Measurements from ENCODE around the gene CZIB.
A peak's percentile ranks its signal among the peaks of the same experiment; 100 is the strongest.
"Not testable (repeated sequence)": the region's sequence is repeated elsewhere in the genome, so short reads cannot be mapped to it uniquely, and the experiment has no call there.

The CZIB gene

GRCh38 chr1:53187401-53187800 lies 33.0 kb downstream of the CZIB start:
- DNase-seq: no peak

GRCh38 chr1:53186533-53186932 lies 33.9 kb downstream of the CZIB start:
- DNase-seq: no peak

DNA sequence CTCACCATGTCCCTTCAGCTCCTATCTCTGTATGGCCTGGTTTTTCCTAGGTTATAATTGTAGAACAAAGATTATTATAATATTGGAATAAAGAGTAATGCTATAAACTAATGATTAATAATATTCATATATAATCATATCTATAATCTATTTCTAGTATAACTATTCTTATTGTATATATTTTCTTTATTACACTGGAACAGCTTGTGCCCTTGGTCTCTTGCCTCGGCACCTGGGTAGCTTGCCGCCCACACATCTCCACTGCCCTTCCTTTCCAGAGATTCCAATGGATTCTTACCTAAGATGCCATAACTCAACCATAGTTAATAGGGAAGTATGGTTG lies 34.5 kb downstream of the CZIB start:
- not testable (repeated sequence) for DNase-seq

DNA sequence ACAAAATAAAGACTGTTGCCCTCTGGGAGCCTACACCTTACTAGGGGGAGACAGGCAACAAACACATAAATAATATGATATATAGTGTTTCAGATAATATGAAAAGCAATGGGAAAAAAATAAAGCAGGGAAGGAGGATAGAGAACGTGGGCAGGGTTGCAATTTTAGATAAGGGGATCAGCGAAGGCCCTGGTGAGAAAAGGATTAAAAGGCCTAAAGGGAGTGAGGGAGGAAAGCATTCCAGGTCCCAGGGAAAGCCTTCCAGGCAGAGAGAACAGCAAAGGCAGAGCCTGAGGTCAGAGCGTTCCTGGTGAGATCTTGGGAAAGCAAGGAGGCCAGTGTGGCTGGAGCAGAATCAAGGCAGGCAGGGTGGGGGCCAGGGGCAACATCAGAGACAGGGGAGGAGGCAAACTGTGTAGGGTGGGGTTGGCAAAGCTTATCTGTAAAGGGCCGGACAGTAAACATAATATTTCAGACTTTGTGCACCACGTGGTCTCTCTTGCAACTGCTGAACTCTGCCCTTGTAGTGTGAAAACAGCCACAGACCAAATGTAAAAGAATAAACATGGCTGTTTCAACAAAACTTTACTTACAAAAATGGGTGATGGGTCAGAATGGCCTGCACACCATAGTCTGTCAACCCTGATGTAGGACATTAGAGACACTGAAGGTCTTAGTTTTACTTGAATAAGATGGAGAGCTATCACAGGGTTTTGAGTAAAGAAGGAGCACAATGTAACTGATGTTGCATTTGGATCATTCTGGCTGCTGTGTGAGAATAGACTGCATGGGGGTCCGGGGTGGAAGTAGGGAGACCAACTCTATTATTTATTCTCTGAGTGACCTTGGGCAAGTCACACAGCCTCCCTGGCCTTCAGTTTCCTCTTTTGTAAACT lies 37.1 kb downstream of the CZIB start:
- no peak for DNase-seq

DNA sequence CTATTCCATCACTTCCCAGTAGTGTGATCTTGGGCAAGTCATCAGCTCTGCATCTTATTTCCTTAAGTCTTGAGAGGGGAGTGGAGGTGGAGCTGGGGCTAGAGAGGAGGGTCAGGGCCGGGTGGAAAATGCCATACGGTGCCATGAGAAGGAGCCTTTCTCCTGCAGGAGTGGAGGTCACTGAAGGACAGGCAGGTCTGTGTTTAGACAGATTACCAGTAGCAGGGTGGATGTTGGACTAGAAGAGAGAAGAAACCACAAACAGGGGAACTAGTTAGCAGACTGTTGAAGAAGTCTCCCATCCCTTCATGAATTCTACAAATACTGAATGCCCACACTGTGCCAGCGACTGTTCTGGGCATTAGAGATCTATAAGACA lies 37.7 kb downstream of the CZIB start:
- DNase-seq: no peak

GRCh38 chr1:53182111-53182593 lies 38.3 kb downstream of the CZIB start:
- DNase-seq: peak; percentile 55

DNA sequence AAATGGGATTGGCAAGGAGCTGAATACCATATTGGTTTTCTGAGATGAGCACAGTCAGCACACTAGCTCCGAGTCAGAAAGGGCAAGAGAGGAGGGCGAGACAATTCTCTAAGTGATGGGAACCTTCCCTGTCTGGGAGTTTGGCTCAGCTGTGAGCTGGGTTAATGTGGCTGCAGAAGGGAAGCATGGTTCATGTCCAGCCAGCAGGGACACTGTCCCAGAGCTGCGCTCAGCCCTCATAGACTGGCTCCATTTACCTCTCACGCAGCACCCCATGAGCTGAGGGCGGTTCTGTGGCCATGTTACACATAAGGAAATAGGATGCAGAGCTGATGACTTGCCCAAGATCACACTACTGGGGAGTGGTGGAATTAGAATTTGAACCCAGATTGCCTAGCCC lies 39.5 kb downstream of the CZIB start:
- no peak for DNase-seq

- no peak for DNase-seq
Measured at GRCh38 chr1:53180226-53180625, 40.2 kb downstream of the CZIB start.

DNA sequence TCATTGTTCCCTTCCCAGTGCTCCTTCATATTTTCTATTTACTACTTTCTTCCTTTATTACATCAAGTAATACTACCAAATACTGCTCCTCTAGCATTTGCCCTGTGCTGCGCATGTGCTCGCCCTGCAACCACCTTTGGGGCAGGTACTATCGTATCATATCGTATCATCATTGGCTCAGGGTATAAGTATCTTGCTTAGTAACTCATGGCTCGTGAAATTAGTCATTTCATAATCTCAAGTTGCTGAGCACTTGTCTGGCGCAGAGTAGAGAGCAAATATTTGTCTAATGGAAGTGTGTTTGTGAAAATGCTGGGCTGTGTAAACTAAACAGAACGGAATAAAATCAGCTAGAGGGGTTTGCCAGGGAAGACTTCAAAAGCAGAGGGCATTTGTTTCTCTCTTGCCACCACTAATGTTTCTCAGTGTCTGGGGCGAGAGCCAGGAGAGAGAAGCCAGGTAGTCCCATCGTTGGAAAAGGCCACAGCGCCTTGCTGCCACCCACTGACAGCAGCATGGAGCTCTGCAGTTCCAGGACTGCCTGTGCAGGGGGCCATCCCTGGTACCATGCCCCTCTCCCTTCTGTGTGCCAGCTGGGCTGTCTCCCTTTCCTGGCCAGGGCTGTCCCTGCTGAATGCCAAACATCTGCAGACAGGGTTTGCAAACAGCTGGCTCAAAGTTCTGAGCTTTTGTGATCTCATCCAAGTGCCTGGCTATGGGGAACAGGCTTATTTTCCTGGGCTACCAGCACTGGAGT lies 43.8 kb downstream of the CZIB start:
- no peak for DNase-seq

DNA sequence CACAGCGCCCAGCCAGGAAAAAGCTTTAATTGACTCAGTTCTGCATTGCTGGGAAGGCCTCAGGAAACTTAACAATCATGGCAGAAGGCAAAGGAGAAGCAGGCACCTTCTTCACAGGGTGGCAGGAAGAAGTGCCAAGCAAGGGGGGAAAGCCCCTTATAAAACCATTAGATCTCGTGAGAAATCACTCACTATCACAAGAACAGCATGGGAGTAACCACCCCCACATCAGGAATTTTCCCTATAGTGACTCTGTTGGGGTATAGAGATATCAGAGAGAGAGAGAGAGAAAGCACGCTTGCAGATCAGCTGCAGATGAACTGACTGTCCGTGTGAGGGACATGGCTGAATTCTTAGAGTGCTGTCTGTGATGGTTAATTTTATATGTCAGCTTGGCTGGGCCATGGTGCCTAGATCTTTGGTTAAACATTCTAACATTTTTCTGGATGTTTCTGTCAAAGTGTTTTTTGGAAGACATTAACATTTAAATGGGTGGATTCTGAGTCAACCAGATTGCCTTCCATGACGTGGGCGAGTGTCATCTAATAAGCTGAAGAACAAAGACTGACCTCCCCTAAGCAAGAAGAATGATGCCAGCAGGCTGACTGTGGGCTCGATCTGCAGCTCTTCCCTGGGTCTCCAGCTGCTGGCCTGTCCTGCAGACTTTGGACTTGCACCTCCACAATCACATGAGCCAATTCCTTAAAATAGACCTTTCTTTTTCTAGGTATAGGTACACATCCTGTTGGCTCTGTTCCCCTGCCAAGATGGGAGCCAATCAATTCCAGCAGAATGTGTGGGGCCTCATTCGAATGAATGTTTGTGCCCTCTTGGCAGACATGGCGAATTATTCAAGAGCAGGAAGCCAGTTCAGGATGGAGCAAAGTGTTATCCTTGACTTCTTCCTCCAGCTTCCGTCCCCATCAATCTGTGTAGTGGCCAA lies 45.2 kb downstream of the CZIB start:
- DNase-seq: no peak

GRCh38 chr1:53172426-53173128 lies 47.9 kb downstream of the CZIB start:
- DNase-seq: no peak

GRCh38 chr1:53166912-53167311 lies 53.5 kb downstream of the CZIB start:
- DNase-seq: no peak

GRCh38 chr1:53166366-53166765 lies 54.1 kb downstream of the CZIB start:
- no peak for DNase-seq

GRCh38 chr1:53165408-53165961 lies 54.9 kb downstream of the CZIB start:
- DNase-seq: no peak
